HG03066 (cell line): Measurements from ENCODE around the gene EPS8L3.
A peak's percentile ranks its signal among the peaks of the same experiment; 100 is the strongest.

Experiments
- ATAC-seq: cut with Tn5 transposase; IDR thresholded peaks from one replicate; pipeline ENCODE4 v1.9.1; 2021; ENCODE audit warnings: low read depth; ENCODE audit not compliant: unreplicated experiment

EPS8L3 gene

DNA sequence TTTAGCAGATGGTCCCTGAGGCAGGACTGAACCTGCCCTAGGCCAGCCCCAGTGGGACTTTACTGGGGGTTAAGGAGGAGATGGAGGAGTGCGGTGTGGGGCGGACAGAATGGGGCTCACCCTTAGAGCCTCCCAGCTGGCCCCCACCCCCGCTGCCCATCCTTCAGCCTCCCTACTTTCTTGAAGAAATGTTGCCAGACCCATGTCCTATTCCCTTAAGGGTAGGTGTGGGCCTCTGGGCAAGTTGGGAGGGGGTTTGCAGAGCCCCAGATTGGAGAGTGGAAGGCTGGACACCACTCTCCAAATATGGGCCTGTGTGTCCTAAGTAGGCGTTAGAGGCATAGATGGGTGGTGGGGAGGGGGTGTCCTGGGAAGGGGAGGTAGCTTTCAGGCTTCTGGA lies 19.2 kb upstream of the EPS8L3 start:
- no peak for ATAC-seq

- no peak for ATAC-seq
These were observed 18.8 kb upstream of the EPS8L3 start for GRCh38 chr1:109782514-109782913.

GRCh38 chr1:109781806-109782205 lies 18.1 kb upstream of the EPS8L3 start:
- no peak for ATAC-seq

GRCh38 chr1:109780982-109781381 lies 17.3 kb upstream of the EPS8L3 start:
- no peak for ATAC-seq

GRCh38 chr1:109777980-109778625 lies 14.4 kb upstream of the EPS8L3 start:
- no peak for ATAC-seq

- ATAC-seq = no peak
These were observed 13.7 kb upstream of the EPS8L3 start for GRCh38 chr1:109777436-109777835.

DNA sequence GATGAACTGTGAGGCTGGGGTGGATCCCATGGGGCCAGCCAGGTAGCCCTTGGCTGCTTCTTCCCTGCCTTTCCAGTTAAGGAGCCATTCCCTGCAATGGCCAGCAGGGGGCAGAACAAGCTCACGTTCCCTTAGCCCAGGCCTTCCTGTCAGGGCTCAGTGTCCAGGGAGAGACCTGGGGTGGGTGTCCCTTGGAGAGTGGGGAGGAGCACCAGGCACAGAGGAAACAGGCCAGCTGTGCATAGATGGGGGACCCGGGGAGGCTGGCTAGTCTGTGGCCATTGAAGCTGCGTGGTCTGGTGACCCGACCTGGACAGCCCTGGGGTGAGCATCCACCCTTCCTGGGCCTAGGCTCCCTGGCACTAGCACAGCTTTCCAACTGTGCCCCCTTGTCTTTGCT lies 13.2 kb upstream of the EPS8L3 start:
- ATAC-seq = peak; percentile 76

GRCh38 chr1:109776206-109776835 lies 12.6 kb upstream of the EPS8L3 start:
- no peak for ATAC-seq

- no peak for ATAC-seq
These were observed 11.7 kb upstream of the EPS8L3 start for GRCh38 chr1:109775398-109775797.

DNA sequence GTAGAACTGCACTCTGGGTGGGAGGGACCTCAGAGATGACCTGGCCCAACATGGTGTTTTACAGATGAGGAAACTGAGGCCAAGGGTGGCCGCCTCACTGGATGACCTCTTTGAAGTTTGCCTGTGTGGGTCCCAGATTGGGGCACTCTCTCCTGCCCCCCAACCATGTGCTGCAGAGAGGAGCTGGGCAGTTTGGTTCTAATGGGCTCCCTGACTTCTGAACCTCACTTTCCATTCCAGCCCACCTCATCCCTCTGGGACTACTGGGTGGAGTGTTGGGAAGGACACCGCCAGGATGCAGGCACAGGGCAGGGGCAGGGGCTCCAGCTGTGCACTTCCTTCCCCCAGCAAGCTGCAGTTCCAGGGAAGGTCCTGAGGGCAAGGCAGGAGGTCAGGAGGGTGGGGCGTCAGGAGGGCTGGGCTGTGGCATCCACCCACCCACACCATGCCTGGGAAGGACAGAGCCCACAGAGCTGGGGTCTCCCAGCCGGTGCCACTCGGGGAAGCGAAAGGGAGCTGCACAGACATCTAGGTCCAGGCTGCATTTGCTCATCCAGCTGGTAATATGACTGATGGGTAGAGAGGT lies 10.3 kb upstream of the EPS8L3 start:
- no peak for ATAC-seq

DNA sequence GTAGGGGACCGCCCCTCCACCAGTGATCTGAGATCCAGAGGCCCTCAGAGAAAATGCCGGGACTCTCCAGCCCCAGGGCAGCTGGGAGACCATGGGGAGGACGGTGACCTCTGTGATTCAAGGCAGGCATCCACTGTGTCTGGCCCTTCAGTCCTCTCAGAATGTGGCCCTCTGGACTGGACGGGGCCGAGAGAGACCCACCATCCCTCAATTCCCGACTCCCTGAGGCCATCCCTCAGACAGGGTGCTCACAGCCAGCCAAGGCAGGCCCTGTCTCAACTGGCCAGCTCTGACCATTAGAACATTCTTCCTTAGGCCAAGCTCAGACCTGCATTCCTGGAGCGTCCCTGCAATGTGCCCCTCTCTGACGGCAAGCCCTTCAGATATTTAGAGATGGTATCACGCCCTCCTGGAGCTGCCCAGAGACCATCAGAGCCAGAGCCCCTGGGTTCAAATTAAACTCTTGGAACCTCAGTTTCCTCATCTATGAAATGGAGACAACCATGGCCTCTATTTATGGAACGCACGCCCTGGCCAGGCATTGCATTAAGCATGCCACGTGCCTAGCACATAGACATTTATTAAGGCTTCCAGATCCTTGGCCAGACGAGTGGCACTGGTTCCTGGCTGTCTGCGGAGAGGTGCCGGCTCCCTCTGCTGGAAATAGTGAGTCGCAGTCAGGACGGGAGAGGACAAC lies 9.6 kb upstream of the EPS8L3 start:
- ATAC-seq = peak; percentile 62

DNA sequence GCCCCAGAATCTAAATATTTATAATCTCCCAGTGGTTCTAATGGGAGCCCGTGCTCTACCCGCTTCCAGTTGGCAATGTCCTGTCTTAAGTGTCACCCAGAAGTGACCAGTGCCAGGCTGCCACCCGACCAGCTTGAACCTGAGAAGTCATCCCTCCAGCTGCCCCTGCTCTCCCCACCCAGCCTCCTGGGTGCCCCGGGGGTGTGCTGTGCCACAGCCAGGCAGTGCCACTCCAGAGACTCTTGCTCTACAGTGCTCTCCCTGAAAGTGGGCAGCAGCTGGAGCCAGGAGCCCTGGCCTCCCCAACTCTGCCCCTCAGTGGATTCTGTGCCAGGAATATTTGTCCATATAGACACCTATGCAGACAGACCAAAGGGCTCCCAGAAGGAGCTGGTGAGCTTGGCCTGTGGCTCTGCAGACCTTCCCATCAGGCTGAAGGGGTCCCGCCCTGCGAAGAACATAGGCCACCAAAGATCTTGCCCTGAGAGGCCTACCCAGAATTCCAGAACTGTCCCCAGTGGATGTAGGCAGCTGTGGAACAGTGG lies 9.0 kb upstream of the EPS8L3 start:
- no peak for ATAC-seq

GRCh38 chr1:109771712-109772657 lies 8.3 kb upstream of the EPS8L3 start:
- no peak for ATAC-seq

DNA sequence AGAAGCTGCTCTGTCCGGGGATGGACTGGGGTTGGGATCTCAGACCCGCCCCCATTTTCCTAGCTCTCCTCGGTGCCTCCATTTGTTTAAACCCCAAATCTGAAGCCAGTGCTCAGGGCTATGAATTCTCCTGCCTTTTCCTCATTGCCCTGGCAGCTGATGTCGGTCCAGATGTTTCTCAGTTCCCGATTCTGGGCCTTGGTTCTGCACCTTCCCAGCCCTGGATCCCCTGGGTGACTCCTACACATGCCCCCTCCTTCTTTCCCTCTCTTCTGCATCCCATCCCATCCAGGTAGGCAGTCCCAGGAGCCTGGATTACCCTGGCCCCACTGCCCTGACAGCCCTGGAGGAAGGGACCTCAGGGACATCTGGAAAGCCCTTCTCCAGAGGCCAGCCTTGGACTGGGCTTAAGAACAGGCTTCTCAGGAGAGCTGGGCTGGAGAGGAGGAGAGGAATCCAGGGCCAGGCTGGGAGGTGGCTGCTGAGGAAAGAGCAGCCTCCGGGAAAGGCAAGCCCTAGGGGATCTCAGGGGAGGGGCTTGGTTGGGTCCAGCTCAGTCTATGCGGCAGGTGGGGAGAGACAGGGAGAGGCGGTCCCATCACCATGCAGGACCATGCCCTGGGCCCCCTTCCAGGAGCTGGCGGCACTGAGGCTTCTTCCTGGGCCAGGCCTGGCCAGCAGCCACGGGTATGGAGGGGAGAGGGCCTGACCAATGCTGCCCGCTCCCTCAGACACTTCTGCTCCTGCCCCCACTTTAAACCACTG lies 6.8 kb upstream of the EPS8L3 start:
- no peak for ATAC-seq

GRCh38 chr1:109769330-109770078 lies 5.8 kb upstream of the EPS8L3 start:
- no peak for ATAC-seq

GRCh38 chr1:109768820-109769219 lies 5.1 kb upstream of the EPS8L3 start:
- ATAC-seq = no peak

DNA sequence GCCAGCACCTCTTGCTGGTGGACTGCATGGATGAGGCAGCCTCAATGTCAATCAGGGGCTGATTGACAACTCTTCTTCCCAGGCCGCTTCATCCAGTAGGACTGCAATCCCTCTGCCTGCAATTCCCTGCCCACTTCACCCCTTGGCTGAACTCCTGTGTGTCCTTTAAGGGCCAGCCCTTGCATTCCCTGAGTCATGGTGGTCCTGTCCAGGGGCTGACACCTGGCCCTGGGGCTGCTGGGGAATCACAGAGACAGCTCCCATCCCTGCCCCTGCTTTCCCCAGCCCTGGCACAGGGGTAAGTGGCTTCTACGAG lies 4.6 kb upstream of the EPS8L3 start:
- ATAC-seq = no peak

DNA sequence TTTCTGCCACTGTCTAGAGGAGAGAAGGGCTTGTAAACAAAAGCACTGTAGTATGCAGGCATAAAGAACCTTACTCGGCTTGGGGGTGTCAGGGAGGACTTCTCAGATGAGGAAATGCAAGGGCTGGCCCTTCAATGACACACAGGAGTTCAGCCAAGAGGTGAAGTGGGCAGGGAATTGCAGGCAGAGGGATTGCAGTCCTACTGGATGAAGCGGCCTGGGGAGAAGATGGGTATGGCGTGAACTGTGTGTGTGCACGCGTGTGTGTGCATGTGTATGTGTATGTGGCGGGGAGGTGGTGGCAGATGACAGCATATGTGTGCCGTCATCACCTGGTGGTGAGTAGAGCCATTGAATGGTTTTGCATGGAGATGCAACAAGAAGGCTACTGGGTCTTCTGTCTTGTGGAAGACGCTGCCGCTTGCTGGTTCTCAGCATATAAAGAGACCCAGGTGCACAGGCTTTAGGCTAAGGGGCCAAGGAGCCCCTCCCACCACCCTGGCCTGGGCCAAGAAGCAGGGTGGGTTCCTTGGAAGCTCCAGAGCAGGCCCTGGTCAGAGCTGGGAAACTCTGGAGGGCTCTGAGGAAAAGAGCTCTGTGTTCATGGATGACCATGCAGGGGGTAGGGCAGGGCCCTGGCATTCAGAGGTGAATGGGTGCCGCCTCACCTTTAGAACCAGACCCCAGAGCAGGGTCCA lies 4.1 kb upstream of the EPS8L3 start:
- ATAC-seq = no peak
